ENCODE data around the gene KRT81. TPM values are rescaled to one million over a fixed set of nuclear protein-coding genes. Genes with fewer than 3 reads are reported as not detected.

KRT81 gene
- total and polyA plus RNA-seq, 4 experiments from 2014 or later, result not detected

DNA sequence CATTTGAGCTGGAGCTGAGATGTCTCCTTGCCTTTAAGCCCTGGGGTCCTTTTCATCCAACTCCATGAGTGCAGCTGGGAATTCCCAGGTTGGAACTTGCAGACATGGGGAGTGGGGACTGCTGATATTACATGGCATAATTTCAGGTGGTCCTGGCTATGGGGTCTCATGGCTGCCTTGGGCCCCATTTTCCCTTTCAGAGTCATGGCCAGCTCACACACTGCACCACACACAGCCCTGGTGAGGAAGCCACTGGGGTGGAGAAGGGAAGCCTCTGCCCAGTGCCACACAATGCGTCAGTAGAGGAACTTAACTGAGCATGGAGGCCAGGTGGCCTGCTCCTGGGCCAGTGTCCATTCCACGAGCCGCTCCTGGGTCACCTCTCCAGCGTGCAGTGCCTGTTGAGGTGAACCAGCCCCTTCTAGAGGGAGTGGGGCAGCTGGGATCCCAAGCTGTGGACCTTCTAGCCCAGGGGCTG is 34.2 kb downstream of the KRT81 start:
- H3K27ac ChIP-seq (ENCODE audit: low read depth, low read length), result no peak overlapping the region
- no peaks in the 10 kb centered on the region for H3K9me3 ChIP-seq (ENCODE audit: control insufficient read depth in 1 of 2, low read length in 2 of 2)
- no peaks in the 10 kb centered on the region for H3K36me3 Mint-ChIP-seq
- no peak for DNase-seq
- intact Hi-C loops (cut with micrococcal nuclease), result no loop called here
- H3K4me1 Mint-ChIP-seq, result peaks cover 2 to 14% (median 7%) of the 10 kb centered on the region in 4 donors
- H3K27me3 Mint-ChIP-seq, result peaks cover 35 to 54% of the 10 kb centered on the region in 2 donors
- no peaks in the 10 kb centered on the region for H3K36me3 ChIP-seq (ENCODE audit: insufficient read depth, low read length)
- ChIA-PET CTCF (ENCODE audit: partially characterized antibody) (interaction anchor here (1.4 kb wide), 1 partner anchor 21 kb away, joined by 4 read pairs; no protein-coding TSS in a partner anchor), POLR2A (ENCODE audit: partially characterized antibody) (no interaction called here)
- no peak overlapping the region for H3K4me3 ChIP-seq (ENCODE audit: low read length in 2 of 2)
- no peak overlapping the region for H3K27ac Mint-ChIP-seq
- H3K9me3 Mint-ChIP-seq, result peaks cover 0 to 5% (median 0%) of the 10 kb centered on the region in 8 donors
- no peaks in the 10 kb centered on the region for H3K27me3 ChIP-seq (ENCODE audit: insufficient read depth, low read length)
- H3K4me3 Mint-ChIP-seq, result no peak overlapping the region
- H3K4me1 ChIP-seq (ENCODE audit: insufficient read depth, low read length), result peaks cover under 1% of the 10 kb centered on the region

DNA sequence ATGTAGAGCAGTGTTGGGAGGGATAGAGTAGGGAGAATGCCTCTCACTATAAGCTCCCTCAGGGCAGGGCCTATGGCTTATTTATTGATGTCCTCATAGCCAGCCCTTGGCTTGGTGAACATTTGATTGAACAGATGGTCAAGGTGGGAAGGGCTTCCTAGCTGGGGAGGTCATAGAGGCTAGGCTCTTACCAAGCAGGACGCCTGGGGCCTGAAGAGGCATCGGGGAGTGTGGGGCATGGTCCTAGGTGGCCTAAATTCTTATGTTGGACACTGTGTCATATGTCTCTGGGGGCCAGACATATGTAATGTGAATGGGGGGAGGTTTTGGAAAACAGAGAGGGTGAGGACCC is 34.8 kb downstream of the KRT81 start:
- H3K4me1 ChIP-seq (ENCODE audit: insufficient read depth, low read length), result peaks cover 6% of the 10 kb centered on the region
- ChIA-PET POLR2A (ENCODE audit: partially characterized antibody) (no interaction called here), CTCF (ENCODE audit: partially characterized antibody) (interaction anchor here (1.4 kb wide), 1 partner anchor 22 kb away, joined by 4 read pairs; no protein-coding TSS in a partner anchor)
- no peak overlapping the region for H3K4me3 ChIP-seq (ENCODE audit: low read length in 2 of 2)
- Mint-ChIP-seq H3K27me3 (peaks cover 31 to 50% of the 10 kb centered on the region in 2 donors), H3K4me1 (peaks cover 5 to 20% (median 11%) of the 10 kb centered on the region in 4 donors), H3K27ac (no peak overlapping the region), H3K36me3 (no peaks in the 10 kb centered on the region), H3K4me3 (no peak overlapping the region), H3K9me3 (peaks cover 0 to 5% (median 0%) of the 10 kb centered on the region in 8 donors)
- no peaks in the 10 kb centered on the region for H3K27me3 ChIP-seq (ENCODE audit: insufficient read depth, low read length)
- DNase-seq, result no peak
- no peak overlapping the region for H3K27ac ChIP-seq (ENCODE audit: low read depth, low read length)
- no peaks in the 10 kb centered on the region for H3K36me3 ChIP-seq (ENCODE audit: insufficient read depth, low read length)
- H3K9me3 ChIP-seq (ENCODE audit: control insufficient read depth in 1 of 2, low read length in 2 of 2), result no peaks in the 10 kb centered on the region
- intact Hi-C loops (cut with micrococcal nuclease), result no loop called here

DNA sequence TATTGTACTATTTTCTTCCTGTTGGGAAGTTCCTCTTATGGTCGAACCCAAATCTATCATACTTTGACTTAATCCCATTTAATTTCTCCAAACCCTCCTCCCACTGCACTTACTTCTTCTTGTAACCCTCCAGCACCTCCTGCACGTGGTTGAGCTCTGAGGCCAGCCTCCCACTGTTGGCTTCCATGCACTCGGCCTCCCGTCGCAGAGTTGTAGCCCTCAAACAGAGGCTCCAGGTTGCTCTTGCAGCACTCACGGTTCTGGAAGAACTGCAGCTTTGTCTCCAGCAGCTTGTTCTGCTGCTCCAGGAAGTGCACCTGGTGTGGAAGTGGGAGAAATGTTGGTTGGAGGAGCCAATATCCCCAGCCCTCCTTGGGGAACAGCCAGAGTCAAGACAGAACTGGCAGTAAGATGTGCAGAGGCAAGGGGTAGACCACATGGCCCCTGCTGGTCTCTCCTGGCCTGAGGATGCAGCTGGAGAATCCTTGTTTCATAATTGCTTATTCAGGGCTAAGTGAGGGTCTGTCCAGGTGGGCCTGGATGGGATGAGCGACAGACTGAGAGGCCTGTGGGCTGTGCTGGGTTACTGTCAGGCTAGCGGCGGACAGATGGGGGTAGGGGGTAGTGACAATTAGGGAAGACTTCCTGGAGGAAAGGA is 35.3 kb downstream of the KRT81 start:
- peaks cover 28 to 46% of the 10 kb centered on the region in 2 donors for H3K27me3 Mint-ChIP-seq
- no peaks in the 10 kb centered on the region for H3K36me3 ChIP-seq (ENCODE audit: insufficient read depth, low read length)
- H3K4me3 Mint-ChIP-seq, result no peak overlapping the region
- intact Hi-C loops (cut with micrococcal nuclease), result no loop called here
- no peak overlapping the region for H3K27ac Mint-ChIP-seq
- no peaks in the 10 kb centered on the region for H3K27me3 ChIP-seq (ENCODE audit: insufficient read depth, low read length)
- H3K9me3 ChIP-seq (ENCODE audit: control insufficient read depth in 1 of 2, low read length in 2 of 2), result no peaks in the 10 kb centered on the region
- DNase-seq, result no peak
- no peaks in the 10 kb centered on the region for H3K36me3 Mint-ChIP-seq
- H3K4me3 ChIP-seq (ENCODE audit: low read length in 2 of 2), result no peak overlapping the region
- no peak overlapping the region for H3K27ac ChIP-seq (ENCODE audit: low read depth, low read length)
- CTCF ChIA-PET (ENCODE audit: partially characterized antibody), result interaction anchor here (1.3 to 1.4 kb wide), 2 partner anchors 22 to 24 kb away, joined by 4 read pairs; no protein-coding TSS in a partner anchor
- peaks cover 0 to 5% (median 0%) of the 10 kb centered on the region in 8 donors for H3K9me3 Mint-ChIP-seq
- POLR2A ChIA-PET (ENCODE audit: partially characterized antibody), result no interaction called here
- peaks cover 8% of the 10 kb centered on the region for H3K4me1 ChIP-seq (ENCODE audit: insufficient read depth, low read length)
- peaks cover 9 to 25% (median 11%) of the 10 kb centered on the region in 4 donors for H3K4me1 Mint-ChIP-seq

DNA sequence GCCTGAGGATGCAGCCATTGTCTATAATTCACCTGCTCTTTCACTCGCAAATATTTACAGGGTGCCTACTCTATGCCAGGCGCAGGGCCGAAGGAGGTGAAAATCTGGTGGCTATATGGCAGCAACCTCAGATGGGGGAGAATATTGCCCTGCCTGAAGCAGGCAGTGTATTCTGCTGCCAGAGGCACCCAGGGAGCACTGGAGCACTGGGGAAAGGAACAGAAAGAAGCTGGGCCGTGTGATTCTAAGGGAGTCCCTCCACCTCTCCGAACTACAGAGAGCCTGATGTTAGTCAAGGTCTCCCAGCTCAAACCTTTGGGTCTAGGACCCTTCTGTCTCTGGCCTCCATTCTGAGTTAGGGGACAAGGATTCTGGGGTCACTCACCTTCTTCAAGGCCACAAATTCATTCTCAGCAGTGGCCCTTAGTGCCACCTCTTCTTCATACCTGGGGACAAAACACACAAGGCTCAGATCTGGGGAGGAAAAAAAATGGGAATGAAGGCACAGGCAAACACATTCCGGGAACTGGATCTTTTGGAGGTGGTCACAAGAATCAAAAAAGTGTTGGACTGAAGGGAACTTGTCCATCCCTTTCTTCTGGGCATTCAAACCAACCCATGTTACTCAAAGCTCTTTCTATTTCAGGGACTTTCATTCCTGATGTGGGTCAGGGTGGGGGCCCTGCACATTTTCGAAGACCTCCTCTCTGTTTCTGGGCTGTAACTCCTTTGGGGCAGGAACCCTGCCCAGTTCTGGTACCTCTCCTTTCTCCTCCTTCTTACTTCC is 36.2 kb downstream of the KRT81 start:
- no peak for DNase-seq
- no peak overlapping the region for H3K4me3 Mint-ChIP-seq
- Histone ChIP-seq H3K4me1 (ENCODE audit: insufficient read depth, low read length) (peaks cover 8% of the 10 kb centered on the region), H3K27me3 (ENCODE audit: insufficient read depth, low read length) (no peaks in the 10 kb centered on the region), H3K27ac (ENCODE audit: low read depth, low read length) (no peak overlapping the region), H3K4me3 (ENCODE audit: low read length in 2 of 2) (no peak overlapping the region), H3K9me3 (ENCODE audit: control insufficient read depth in 1 of 2, low read length in 2 of 2) (no peaks in the 10 kb centered on the region), H3K36me3 (ENCODE audit: insufficient read depth, low read length) (no peaks in the 10 kb centered on the region)
- ChIA-PET POLR2A (ENCODE audit: partially characterized antibody) (interaction anchor here (0.8 kb wide), 1 partner anchor 15 kb away, joined by 4 read pairs; no protein-coding TSS in a partner anchor), CTCF (ENCODE audit: partially characterized antibody) (interaction anchor here (0.7 to 1.3 kb wide), 2 partner anchors 23 to 25 kb away, joined by 4 to 6 read pairs; no protein-coding TSS in a partner anchor)
- H3K9me3 Mint-ChIP-seq, result peaks cover 0 to 5% (median 0%) of the 10 kb centered on the region in 8 donors
- peaks cover 7 to 21% (median 9%) of the 10 kb centered on the region in 4 donors for H3K4me1 Mint-ChIP-seq
- intact Hi-C loops (cut with micrococcal nuclease), result no loop called here
- no peaks in the 10 kb centered on the region for H3K36me3 Mint-ChIP-seq
- H3K27me3 Mint-ChIP-seq, result peaks cover 28 to 37% of the 10 kb centered on the region in 2 donors
- no peak overlapping the region for H3K27ac Mint-ChIP-seq

DNA sequence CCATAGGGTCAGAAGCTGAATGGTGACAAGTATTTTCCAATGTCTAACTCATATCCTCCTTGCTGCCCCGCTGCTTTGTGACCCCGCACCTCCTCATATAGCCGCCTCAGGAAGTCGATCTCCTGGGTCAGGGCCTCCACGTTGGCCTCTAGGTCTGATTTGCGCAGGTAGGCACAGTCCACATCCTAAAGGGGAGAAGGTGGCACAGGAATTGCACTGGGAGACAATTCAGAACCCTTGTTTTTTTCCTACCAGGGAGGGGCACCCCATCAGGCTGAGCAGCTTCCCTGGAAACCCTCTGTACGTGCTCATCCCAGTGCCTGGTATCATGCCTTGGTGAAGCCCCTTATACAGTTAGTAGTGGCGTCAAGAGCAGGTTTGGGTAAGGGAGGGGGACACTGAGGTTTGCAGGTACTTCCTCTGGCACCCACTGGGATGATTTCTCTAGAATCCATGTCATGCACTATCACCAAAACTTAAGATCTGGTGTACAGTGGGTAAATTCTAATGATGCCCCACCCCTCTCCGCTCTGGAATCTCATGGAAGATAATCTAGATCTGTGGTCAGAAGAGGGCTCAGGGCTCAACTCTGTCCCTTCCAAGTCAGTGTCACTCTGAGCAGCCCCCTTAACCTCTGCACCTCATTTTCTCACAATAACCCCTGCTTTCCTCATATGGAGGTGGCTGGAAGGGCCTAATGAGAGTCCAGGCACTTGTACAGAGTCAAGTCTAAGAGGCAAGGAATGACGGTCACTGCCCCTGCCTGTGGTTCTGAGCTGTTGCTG is 37.0 kb downstream of the KRT81 start:
- no peak overlapping the region for H3K4me3 Mint-ChIP-seq
- Histone ChIP-seq H3K4me1 (ENCODE audit: insufficient read depth, low read length) (peaks cover 8% of the 10 kb centered on the region), H3K4me3 (ENCODE audit: low read length in 2 of 2) (no peak overlapping the region), H3K27ac (ENCODE audit: low read depth, low read length) (no peak overlapping the region), H3K27me3 (ENCODE audit: insufficient read depth, low read length) (no peaks in the 10 kb centered on the region), H3K9me3 (ENCODE audit: control insufficient read depth in 1 of 2, low read length in 2 of 2) (no peaks in the 10 kb centered on the region), H3K36me3 (ENCODE audit: insufficient read depth, low read length) (no peaks in the 10 kb centered on the region)
- H3K9me3 Mint-ChIP-seq, result peaks cover 0 to 5% (median 0%) of the 10 kb centered on the region in 8 donors
- POLR2A ChIA-PET (ENCODE audit: partially characterized antibody), result interaction anchor here (0.8 kb wide), 1 partner anchor 14 kb away, joined by 4 read pairs; no protein-coding TSS in a partner anchor
- DNase-seq, result no peak
- H3K4me1 Mint-ChIP-seq, result peaks cover 10 to 20% (median 13%) of the 10 kb centered on the region in 4 donors
- intact Hi-C loops (cut with micrococcal nuclease), result no loop called here
- H3K27me3 Mint-ChIP-seq, result peaks cover 26 to 39% of the 10 kb centered on the region in 2 donors
- H3K27ac Mint-ChIP-seq, result no peak overlapping the region
- no peaks in the 10 kb centered on the region for H3K36me3 Mint-ChIP-seq
- CTCF ChIA-PET (ENCODE audit: partially characterized antibody), result interaction anchor here (0.7 to 1.5 kb wide), 3 partner anchors 23 to 26 kb away, joined by 4 to 6 read pairs (median 5); no protein-coding TSS in a partner anchor

DNA sequence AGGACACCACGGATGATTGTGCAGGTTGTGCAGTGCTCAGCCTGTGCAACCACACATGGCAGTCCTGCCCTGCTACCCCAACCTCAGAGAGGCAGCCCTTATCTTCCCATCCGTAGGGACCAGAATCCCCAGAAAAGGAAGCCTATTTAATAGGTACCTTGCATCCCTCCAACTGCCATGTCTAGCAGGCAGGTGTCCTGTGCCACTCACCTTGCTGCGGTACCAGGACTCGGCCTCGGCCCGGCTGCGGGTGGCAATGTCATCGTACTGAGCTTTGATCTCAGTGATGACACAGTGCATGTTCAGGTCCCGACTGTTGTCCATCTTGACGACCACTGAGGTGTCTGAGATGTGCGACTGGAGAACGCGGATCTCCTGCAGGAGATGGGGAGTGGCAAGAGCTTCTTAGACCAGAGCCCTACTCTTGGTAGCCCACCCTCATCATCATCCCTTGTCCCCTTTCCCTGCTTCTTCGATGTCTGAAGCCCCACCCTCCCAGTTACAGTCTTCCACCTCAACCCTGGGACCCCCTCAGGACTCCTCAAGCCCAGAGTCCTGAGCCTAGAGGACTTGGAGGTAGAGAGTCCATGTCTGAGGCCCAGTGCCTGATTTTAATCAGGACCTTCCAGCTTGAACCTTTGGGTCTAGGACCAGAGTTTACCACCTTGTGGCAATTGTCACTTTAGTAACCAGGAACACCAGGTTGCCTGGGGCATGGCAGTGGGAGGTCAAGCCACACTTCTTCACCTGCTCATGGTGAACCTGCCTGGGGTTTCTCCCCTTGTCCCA is 37.7 kb downstream of the KRT81 start:
- Mint-ChIP-seq H3K4me1 (peaks cover 10 to 20% (median 13%) of the 10 kb centered on the region in 4 donors), H3K4me3 (no peak overlapping the region), H3K27me3 (peaks cover 21 to 37% of the 10 kb centered on the region in 2 donors), H3K36me3 (no peaks in the 10 kb centered on the region), H3K9me3 (peaks cover 0 to 5% (median 0%) of the 10 kb centered on the region in 8 donors), H3K27ac (no peak overlapping the region)
- Histone ChIP-seq H3K9me3 (ENCODE audit: control insufficient read depth in 1 of 2, low read length in 2 of 2) (no peaks in the 10 kb centered on the region), H3K4me3 (ENCODE audit: low read length in 2 of 2) (no peak overlapping the region), H3K27ac (ENCODE audit: low read depth, low read length) (no peak overlapping the region), H3K36me3 (ENCODE audit: insufficient read depth, low read length) (no peaks in the 10 kb centered on the region), H3K27me3 (ENCODE audit: insufficient read depth, low read length) (no peaks in the 10 kb centered on the region), H3K4me1 (ENCODE audit: insufficient read depth, low read length) (peaks cover 8% of the 10 kb centered on the region)
- intact Hi-C loops (cut with micrococcal nuclease), result no loop called here
- POLR2A ChIA-PET (ENCODE audit: partially characterized antibody), result no interaction called here
- no peak for DNase-seq
- CTCF ChIA-PET (ENCODE audit: partially characterized antibody), result interaction anchor here (1.5 kb wide), 1 partner anchor 26 kb away, joined by 5 read pairs; no protein-coding TSS in a partner anchor

All from CD4-positive, alpha-beta memory T cell (primary cell).